Common myeloid progenitor, CD34-positive (primary cell): ENCODE measurements around the gene SSBP4.

Experiments used
- CTCF ChIA-PET: fragments of 350-600 bp; sonication (Branson Sonifier 250); formaldehyde crosslinking; loops from one replicate; lab custom pipeline; 2021; ENCODE audit warnings: antibody characterized with exemption; lab: Charles Lee
- POLR2A ChIA-PET: fragments of 350-600 bp; sonication (Branson Sonifier 250); formaldehyde crosslinking; loops from one replicate; lab custom pipeline; 2021; ENCODE audit warnings: antibody characterized with exemption; lab: Charles Lee
- DNase-seq, 3 donors: peaks; one replicate each; pipeline versions ENCODE4 v3.0.0 to v3.0.0-alpha.2; 2013
- H3K27ac ChIP-seq, 2 experiments: 1 replicate in 1 of 2; 2 replicates in 1 of 2; pipeline ENCODE4 v1.7.0; 2013; ENCODE audit warnings: inconsistent platforms in 2 of 2, low read length in 2 of 2, mild to moderate bottlenecking in 2 of 2, low read depth in 1 of 2, moderate library complexity in 1 of 2; ENCODE audit not compliant: severe bottlenecking in 2 of 2, insufficient read depth in 1 of 2, poor library complexity in 1 of 2
- H3K27me3 ChIP-seq, 5 experiments: replicated peaks in 2 of 5; 1 replicate in 3 of 5; 2 replicates in 2 of 5; pipeline versions ENCODE4 v1.6.1 to v1.7.0; 2013; ENCODE audit warnings: low read length in 4 of 5, mild to moderate bottlenecking in 2 of 5, moderate library complexity in 2 of 5, inconsistent platforms in 1 of 5; ENCODE audit not compliant: insufficient read depth in 5 of 5, control insufficient read depth in 4 of 5
- H3K36me3 ChIP-seq, 4 experiments: 1 replicate in 2 of 4; 2 replicates in 2 of 4; pipeline versions ENCODE4 v1.6.1 to v1.7.0; 2013; ENCODE audit warnings: low read length in 3 of 4, control low read depth in 1 of 4, mild to moderate bottlenecking in 1 of 4; ENCODE audit not compliant: control insufficient read depth in 4 of 4, insufficient read depth in 4 of 4
- H3K4me1 ChIP-seq, 4 experiments: 1 replicate in 3 of 4; 2 replicates in 1 of 4; pipeline versions ENCODE4 v1.6.1 to v1.7.1; 2013; ENCODE audit warnings: low read length in 3 of 4, mild to moderate bottlenecking in 3 of 4, control low read depth in 1 of 4, inconsistent platforms in 1 of 4, moderate library complexity in 1 of 4; ENCODE audit not compliant: control insufficient read depth in 4 of 4, insufficient read depth in 4 of 4; ENCODE audit errors: control extremely low read depth in 1 of 4
- H3K4me3 ChIP-seq, 7 experiments: 1 replicate in 4 of 7; 2 replicates in 3 of 7; pipeline versions ENCODE4 v1.5.1 to v1.7.0; 2013; ENCODE audit warnings: mild to moderate bottlenecking in 7 of 7, low read length in 6 of 7, moderate library complexity in 6 of 7, inconsistent platforms in 2 of 7, low read depth in 2 of 7, control low read depth in 1 of 7; ENCODE audit not compliant: insufficient read depth in 4 of 7, control insufficient read depth in 1 of 7; ENCODE audit errors: extremely low read depth in 1 of 7
- H3K9me3 ChIP-seq, 5 experiments: 1 replicate in 4 of 5; 2 replicates in 1 of 5; pipeline versions ENCODE4 v1.6.1 to v1.7.1; 2013; ENCODE audit warnings: low read length in 4 of 5, mild to moderate bottlenecking in 2 of 5, inconsistent platforms in 1 of 5, low read depth in 1 of 5, moderate library complexity in 1 of 5; ENCODE audit not compliant: control insufficient read depth in 4 of 5, insufficient read depth in 2 of 5; ENCODE audit errors: control extremely low read depth in 1 of 5
- WGBS: methylation state at CpG from one replicate; pipeline ENCODE4 v1.1.5; 2013; ENCODE audit not compliant: insufficient coverage; 5-methylcytosine and 5-hydroxymethylcytosine counted together

The SSBP4 gene

GRCh38 chr19:18432275-18433014, 13.2 kb downstream of the SSBP4 start:
- Histone ChIP-seq H3K9me3 (no peaks in the 10 kb centered on the region), H3K4me3 (peak overlapping the region in 6 of 7 experiments; percentile 8 to 78 (median 53)), H3K36me3 (peaks cover 0 to 56% (median 10%) of the 10 kb centered on the region in 4 experiments), H3K27me3 (no peaks in the 10 kb centered on the region), H3K27ac (peak overlapping the region in 1 of 2 experiments; percentile 50), H3K4me1 (peaks cover 0 to 71% (median 42%) of the 10 kb centered on the region in 4 experiments)
- ChIA-PET POLR2A (no interaction called here), CTCF (interaction anchor here (0.7 to 1.7 kb wide), 5 partner anchors 11 to 46 kb away, joined by 3 to 9 read pairs (median 3); partner anchors contain the start of genes GDF15 and SSBP4)
- no peak for DNase-seq
- 89% methylated on average over 3 of the region's 13 CpGs for WGBS

GRCh38 chr19:18433015-18433691, 14.0 kb downstream of the SSBP4 start:
- CTCF ChIA-PET, result no interaction called here
- POLR2A ChIA-PET, result no interaction called here
- Histone ChIP-seq H3K4me3 (peak overlapping the region in 6 of 7 experiments; percentile 8 to 78 (median 53)), H3K4me1 (peaks cover 0 to 77% (median 47%) of the 10 kb centered on the region in 4 experiments), H3K9me3 (no peaks in the 10 kb centered on the region), H3K27ac (peak overlapping the region in 1 of 2 experiments; percentile 50), H3K27me3 (no peaks in the 10 kb centered on the region), H3K36me3 (peaks cover 0 to 54% (median 10%) of the 10 kb centered on the region in 4 experiments)
- DNase-seq, result peak; percentile 61 to 82 (median 73)
- WGBS, result 6% methylated on average over 36 of the region's 59 CpGs

- Histone ChIP-seq H3K27me3 (no peaks in the 10 kb centered on the region), H3K9me3 (no peaks in the 10 kb centered on the region), H3K36me3 (peaks cover 0 to 48% (median 10%) of the 10 kb centered on the region in 4 experiments), H3K27ac (no peak overlapping the region), H3K4me3 (peak overlapping the region in 5 of 7 experiments; percentile 3 to 78 (median 39)), H3K4me1 (peaks cover 0 to 76% (median 46%) of the 10 kb centered on the region in 4 experiments)
- CTCF ChIA-PET, result interaction anchor here (0.9 to 1.8 kb wide), 6 partner anchors 15 to 65 kb away, joined by 3 to 4 read pairs (median 3); no protein-coding TSS in a partner anchor
- WGBS, result 22% methylated on average over 24 of the region's 60 CpGs
- POLR2A ChIA-PET, result interaction anchor here (0.9 kb wide), 1 partner anchor 16 kb away, joined by 3 read pairs; no protein-coding TSS in a partner anchor
- peak in 1 of 3 donors; percentile 26 for DNase-seq
These were observed 14.7 kb downstream of the SSBP4 start for GRCh38 chr19:18433735-18434398.

- no peak for DNase-seq
- Histone ChIP-seq H3K9me3 (no peaks in the 10 kb centered on the region), H3K27me3 (no peaks in the 10 kb centered on the region), H3K4me1 (peaks cover 0 to 71% (median 43%) of the 10 kb centered on the region in 4 experiments), H3K27ac (no peak overlapping the region), H3K36me3 (peaks cover 0 to 48% (median 10%) of the 10 kb centered on the region in 4 experiments), H3K4me3 (peak overlapping the region in 5 of 7 experiments; percentile 3 to 78 (median 39))
- 89% methylated on average over 15 of the region's 21 CpGs for WGBS
- ChIA-PET CTCF (interaction anchor here (0.9 to 1.8 kb wide), 7 partner anchors 16 to 66 kb away, joined by 3 to 4 read pairs (median 3); no protein-coding TSS in a partner anchor), POLR2A (interaction anchor here (0.9 to 1.3 kb wide), 2 partner anchors 15 to 17 kb away, joined by 3 read pairs; partner anchors contain the start of gene SSBP4)
These were observed 15.4 kb downstream of the SSBP4 start for GRCh38 chr19:18434411-18435175.

- ChIA-PET CTCF (interaction anchor here (1.2 to 1.8 kb wide), 6 partner anchors 17 to 66 kb away, joined by 3 to 4 read pairs (median 3); no protein-coding TSS in a partner anchor), POLR2A (interaction anchor here (0.6 to 1.3 kb wide), 2 partner anchors 16 to 39 kb away, joined by 3 read pairs; partner anchors contain the start of gene SSBP4)
- 97% methylated on average over 49 of the region's 49 CpGs for WGBS
- Histone ChIP-seq H3K27ac (no peak overlapping the region), H3K27me3 (no peaks in the 10 kb centered on the region), H3K4me1 (peaks cover 0 to 63% (median 36%) of the 10 kb centered on the region in 4 experiments), H3K36me3 (peaks cover 0 to 42% (median 10%) of the 10 kb centered on the region in 4 experiments), H3K4me3 (no peak overlapping the region), H3K9me3 (no peaks in the 10 kb centered on the region)
- DNase-seq, result no peak
These were observed 16.1 kb downstream of the SSBP4 start for GRCh38 chr19:18435178-18435841.
